Measurements from ENCODE around the gene LEMD1. TPM values are rescaled to one million over a fixed set of nuclear protein-coding genes. Genes with fewer than 3 reads are reported as not detected.

The LEMD1 gene
- polyA plus RNA-seq, 2 donors, result 0.78 to 0.81 TPM

- 61 to 75% methylated on average over 6 of the region's 6 CpGs for WGBS, 2 donors
- H3K27ac ChIP-seq (ENCODE audit: low read depth in 2 of 2, low read length in 1 of 2), result peak overlapping the region; percentile 62 to 92
- no peaks in the 10 kb centered on the region for H3K27me3 ChIP-seq (ENCODE audit: control insufficient read depth in 1 of 2, insufficient read depth in 2 of 2, low read length in 2 of 2)
- no peaks in the 10 kb centered on the region for H3K36me3 ChIP-seq (ENCODE audit: control insufficient read depth in 2 of 2, insufficient read depth in 2 of 2, low read length in 1 of 2)
- H3K4me1 ChIP-seq (ENCODE audit: control insufficient read depth in 2 of 2, insufficient read depth in 2 of 2, low read length in 1 of 2), result peaks cover 17 to 19% of the 10 kb centered on the region in 2 donors
- peak overlapping the region; percentile 53 to 63 for H3K4me3 ChIP-seq (ENCODE audit: low read depth in 1 of 2, low read length in 2 of 2)
- no peaks in the 10 kb centered on the region for H3K9me3 ChIP-seq (ENCODE audit: control insufficient read depth in 2 of 2, insufficient read depth in 1 of 2, low read depth in 1 of 2, low read length in 1 of 2)
These were observed 26.8 kb upstream of the LEMD1 start for GRCh38 chr1:205448540-205449253.

GRCh38 chr1:205447457-205448341 is 25.8 kb upstream of the LEMD1 start:
- Histone ChIP-seq H3K4me1 (ENCODE audit: control insufficient read depth in 2 of 2, insufficient read depth in 2 of 2, low read length in 1 of 2) (peaks cover 17 to 19% of the 10 kb centered on the region in 2 donors), H3K27me3 (ENCODE audit: control insufficient read depth in 1 of 2, insufficient read depth in 2 of 2, low read length in 2 of 2) (no peaks in the 10 kb centered on the region), H3K27ac (ENCODE audit: low read depth in 2 of 2, low read length in 1 of 2) (no peak overlapping the region), H3K36me3 (ENCODE audit: control insufficient read depth in 2 of 2, insufficient read depth in 2 of 2, low read length in 1 of 2) (no peaks in the 10 kb centered on the region), H3K4me3 (ENCODE audit: low read depth in 1 of 2, low read length in 2 of 2) (peak overlapping the region in 1 of 2 donors; percentile 63), H3K9me3 (ENCODE audit: control insufficient read depth in 2 of 2, insufficient read depth in 1 of 2, low read depth in 1 of 2, low read length in 1 of 2) (no peaks in the 10 kb centered on the region)
- 52 to 54% methylated on average over 19 of the region's 19 CpGs for WGBS, 2 donors

- H3K27me3 ChIP-seq (ENCODE audit: control insufficient read depth in 1 of 2, insufficient read depth in 2 of 2, low read length in 2 of 2), result no peaks in the 10 kb centered on the region
- no peak overlapping the region for H3K27ac ChIP-seq (ENCODE audit: low read depth in 2 of 2, low read length in 1 of 2)
- H3K4me1 ChIP-seq (ENCODE audit: control insufficient read depth in 2 of 2, insufficient read depth in 2 of 2, low read length in 1 of 2), result peaks cover 17 to 19% of the 10 kb centered on the region in 2 donors
- 45 to 69% methylated on average over 9 of the region's 9 CpGs for WGBS, 2 donors
- no peak overlapping the region for H3K4me3 ChIP-seq (ENCODE audit: low read depth in 1 of 2, low read length in 2 of 2)
- no peaks in the 10 kb centered on the region for H3K36me3 ChIP-seq (ENCODE audit: control insufficient read depth in 2 of 2, insufficient read depth in 2 of 2, low read length in 1 of 2)
- H3K9me3 ChIP-seq (ENCODE audit: control insufficient read depth in 2 of 2, insufficient read depth in 1 of 2, low read depth in 1 of 2, low read length in 1 of 2), result no peaks in the 10 kb centered on the region
These were observed 25.0 kb upstream of the LEMD1 start for GRCh38 chr1:205446828-205447227.

GRCh38 chr1:205445646-205445935 is 23.7 kb upstream of the LEMD1 start:
- H3K27me3 ChIP-seq (ENCODE audit: control insufficient read depth in 1 of 2, insufficient read depth in 2 of 2, low read length in 2 of 2), result no peaks in the 10 kb centered on the region
- no peaks in the 10 kb centered on the region for H3K36me3 ChIP-seq (ENCODE audit: control insufficient read depth in 2 of 2, insufficient read depth in 2 of 2, low read length in 1 of 2)
- no peak overlapping the region for H3K27ac ChIP-seq (ENCODE audit: low read depth in 2 of 2, low read length in 1 of 2)
- H3K4me1 ChIP-seq (ENCODE audit: control insufficient read depth in 2 of 2, insufficient read depth in 2 of 2, low read length in 1 of 2), result peaks cover 19 to 22% of the 10 kb centered on the region in 2 donors
- H3K4me3 ChIP-seq (ENCODE audit: low read depth in 1 of 2, low read length in 2 of 2), result no peak overlapping the region
- H3K9me3 ChIP-seq (ENCODE audit: control insufficient read depth in 2 of 2, insufficient read depth in 1 of 2, low read depth in 1 of 2, low read length in 1 of 2), result no peaks in the 10 kb centered on the region
- WGBS, 2 donors, result 63 to 74% methylated on average over 5 of the region's 5 CpGs

- H3K4me3 ChIP-seq (ENCODE audit: low read depth in 1 of 2, low read length in 2 of 2), result peak overlapping the region in 1 of 2 donors; percentile 5
These were observed 23.2 kb upstream of the LEMD1 start for GRCh38 chr1:205444931-205445645.

GRCh38 chr1:205444300-205444930 is 22.6 kb upstream of the LEMD1 start:
- H3K27ac ChIP-seq (ENCODE audit: low read depth in 2 of 2, low read length in 1 of 2), result no peak overlapping the region
- peak overlapping the region in 1 of 2 donors; percentile 5 for H3K4me3 ChIP-seq (ENCODE audit: low read depth in 1 of 2, low read length in 2 of 2)
- no peaks in the 10 kb centered on the region for H3K27me3 ChIP-seq (ENCODE audit: control insufficient read depth in 1 of 2, insufficient read depth in 2 of 2, low read length in 2 of 2)
- 45 to 64% methylated on average over 10 of the region's 10 CpGs for WGBS, 2 donors
- no peaks in the 10 kb centered on the region for H3K9me3 ChIP-seq (ENCODE audit: control insufficient read depth in 2 of 2, insufficient read depth in 1 of 2, low read depth in 1 of 2, low read length in 1 of 2)
- H3K4me1 ChIP-seq (ENCODE audit: control insufficient read depth in 2 of 2, insufficient read depth in 2 of 2, low read length in 1 of 2), result peaks cover 18 to 20% of the 10 kb centered on the region in 2 donors
- H3K36me3 ChIP-seq (ENCODE audit: control insufficient read depth in 2 of 2, insufficient read depth in 2 of 2, low read length in 1 of 2), result no peaks in the 10 kb centered on the region

More at GRCh38 chr1:205444931-205445645, 23.2 kb upstream of the LEMD1 start:
- Histone ChIP-seq H3K9me3 (ENCODE audit: control insufficient read depth in 2 of 2, insufficient read depth in 1 of 2, low read depth in 1 of 2, low read length in 1 of 2) (no peaks in the 10 kb centered on the region), H3K27ac (ENCODE audit: low read depth in 2 of 2, low read length in 1 of 2) (peak overlapping the region in 1 of 2 donors; percentile 11), H3K27me3 (ENCODE audit: control insufficient read depth in 1 of 2, insufficient read depth in 2 of 2, low read length in 2 of 2) (no peaks in the 10 kb centered on the region), H3K4me1 (ENCODE audit: control insufficient read depth in 2 of 2, insufficient read depth in 2 of 2, low read length in 1 of 2) (peaks cover 19 to 22% of the 10 kb centered on the region in 2 donors), H3K36me3 (ENCODE audit: control insufficient read depth in 2 of 2, insufficient read depth in 2 of 2, low read length in 1 of 2) (no peaks in the 10 kb centered on the region)
- WGBS, 2 donors, result 20 to 27% methylated on average over 18 of the region's 18 CpGs

- Histone ChIP-seq H3K4me3 (ENCODE audit: low read depth in 1 of 2, low read length in 2 of 2) (no peak overlapping the region), H3K36me3 (ENCODE audit: control insufficient read depth in 2 of 2, insufficient read depth in 2 of 2, low read length in 1 of 2) (no peaks in the 10 kb centered on the region), H3K27ac (ENCODE audit: low read depth in 2 of 2, low read length in 1 of 2) (no peak overlapping the region), H3K9me3 (ENCODE audit: control insufficient read depth in 2 of 2, insufficient read depth in 1 of 2, low read depth in 1 of 2, low read length in 1 of 2) (no peaks in the 10 kb centered on the region), H3K27me3 (ENCODE audit: control insufficient read depth in 1 of 2, insufficient read depth in 2 of 2, low read length in 2 of 2) (no peaks in the 10 kb centered on the region), H3K4me1 (ENCODE audit: control insufficient read depth in 2 of 2, insufficient read depth in 2 of 2, low read length in 1 of 2) (peaks cover 15 to 18% of the 10 kb centered on the region in 2 donors)
- 78 to 80% methylated on average over 7 of the region's 7 CpGs for WGBS, 2 donors
These were observed 21.9 kb upstream of the LEMD1 start for GRCh38 chr1:205443585-205444299.

- peaks cover 2 to 16% of the 10 kb centered on the region in 2 donors for H3K4me1 ChIP-seq (ENCODE audit: control insufficient read depth in 2 of 2, insufficient read depth in 2 of 2, low read length in 1 of 2)
- no peak overlapping the region for H3K4me3 ChIP-seq (ENCODE audit: low read depth in 1 of 2, low read length in 2 of 2)
- no peaks in the 10 kb centered on the region for H3K36me3 ChIP-seq (ENCODE audit: control insufficient read depth in 2 of 2, insufficient read depth in 2 of 2, low read length in 1 of 2)
- 75 to 76% methylated on average over 12 of the region's 12 CpGs for WGBS, 2 donors
- H3K27me3 ChIP-seq (ENCODE audit: control insufficient read depth in 1 of 2, insufficient read depth in 2 of 2, low read length in 2 of 2), result no peaks in the 10 kb centered on the region
- peak overlapping the region in 1 of 2 donors; percentile 53 for H3K27ac ChIP-seq (ENCODE audit: low read depth in 2 of 2, low read length in 1 of 2)
- no peaks in the 10 kb centered on the region for H3K9me3 ChIP-seq (ENCODE audit: control insufficient read depth in 2 of 2, insufficient read depth in 1 of 2, low read depth in 1 of 2, low read length in 1 of 2)
These were observed 20.3 kb upstream of the LEMD1 start for GRCh38 chr1:205442051-205442725.

Data from esophagus (tissue), 2 donors.